ENCODE measurements around the gene HS1BP3. TPM values are rescaled to one million over a fixed set of nuclear protein-coding genes. Genes with fewer than 3 reads are reported as not detected.

HS1BP3 gene
- total and polyA plus RNA-seq, 2 of the 13 experiments (the other 11 are each of a cell fraction or from before 2014, with no cell fraction given): 15.2 to 22.0 TPM

DNA sequence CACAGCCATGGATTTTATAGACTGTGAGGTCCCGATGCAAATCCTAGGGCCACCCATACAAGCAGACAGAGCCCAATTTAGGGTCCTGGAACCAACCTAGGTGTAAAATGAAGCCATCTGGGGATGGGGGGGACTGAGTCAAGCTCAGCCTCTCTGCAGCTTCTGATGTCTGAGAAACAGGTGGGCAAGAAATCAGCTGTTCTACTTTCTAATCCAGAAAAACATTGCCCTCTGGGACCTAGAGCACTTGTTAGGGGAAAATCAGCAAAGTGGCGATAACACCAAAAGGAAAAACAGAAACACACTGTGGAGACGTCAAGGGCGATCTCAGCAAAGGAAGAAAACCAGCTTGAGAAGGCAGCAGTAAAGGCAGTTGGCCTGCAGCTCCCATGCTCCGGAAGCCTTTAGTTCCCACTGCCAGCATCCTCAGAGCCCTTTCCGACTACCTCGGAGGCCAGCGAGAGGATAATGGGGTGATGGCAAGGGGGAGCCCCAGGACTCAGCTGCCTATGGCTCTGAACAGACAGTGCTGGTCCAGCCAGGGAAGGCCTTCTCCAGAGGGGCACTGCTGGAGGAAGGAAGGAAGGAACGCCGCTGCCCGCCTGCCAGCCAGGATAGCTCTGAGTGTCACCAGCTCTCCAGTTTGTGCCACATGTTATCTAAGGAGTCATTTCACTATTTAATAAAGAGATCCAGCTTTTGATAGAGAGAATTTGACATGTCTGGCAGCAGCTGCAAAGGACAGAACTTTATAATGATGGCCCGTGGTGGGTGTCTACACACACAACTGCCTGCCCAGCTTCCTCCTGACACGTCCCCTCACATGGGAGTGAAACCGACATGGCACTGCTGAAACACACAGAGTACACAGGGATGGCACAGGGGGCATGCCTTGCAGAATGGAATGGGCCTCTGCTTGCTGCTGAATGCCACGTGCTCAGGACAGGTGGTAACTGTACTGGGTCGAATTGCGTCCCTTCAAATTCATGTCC, 37.7 kb downstream of the HS1BP3 start:
- no peaks in the 10 kb centered on the region for H3K79me2 ChIP-seq (ENCODE audit: insufficient read depth, low read length)
- H3K4me2 ChIP-seq (ENCODE audit: low read depth, low read length): no peak overlapping the region
- no peaks in the 10 kb centered on the region for H4K20me1 ChIP-seq (ENCODE audit: insufficient read depth, low read length)
- ChIA-PET CTCF (ENCODE audit: low intra/inter-chr PET ratio, low total read pairs) (no interaction called here), POLR2A (interaction anchor here (1.3 to 7.9 kb wide), 7 partner anchors 14 to 164 kb away, joined by 3 to 153 read pairs (median 22); partner anchors contain the start of gene RHOB)
- H3K4me1 ChIP-seq (ENCODE audit: insufficient read depth, low read length): peaks cover 98% of the 10 kb centered on the region
- no peak for DNase-seq (ENCODE audit: low spot score)
- H2AFZ ChIP-seq (ENCODE audit: low read length): no peak overlapping the region
- no TSS peak for BruUV-seq (replicated peaks)
- 91% methylated on average over 17 of the region's 17 CpGs for whole genome bisulfite sequencing (ENCODE audit: low lambda C conversion rate)
- H3K36me3 ChIP-seq (replicated peaks in 1 of 2; ENCODE audit: control insufficient read depth in 1 of 2, insufficient read depth in 2 of 2, low read length in 2 of 2): no peaks in the 10 kb centered on the region
- FAIRE-seq: no peak
- TF ChIP-seq, protein P1, sequence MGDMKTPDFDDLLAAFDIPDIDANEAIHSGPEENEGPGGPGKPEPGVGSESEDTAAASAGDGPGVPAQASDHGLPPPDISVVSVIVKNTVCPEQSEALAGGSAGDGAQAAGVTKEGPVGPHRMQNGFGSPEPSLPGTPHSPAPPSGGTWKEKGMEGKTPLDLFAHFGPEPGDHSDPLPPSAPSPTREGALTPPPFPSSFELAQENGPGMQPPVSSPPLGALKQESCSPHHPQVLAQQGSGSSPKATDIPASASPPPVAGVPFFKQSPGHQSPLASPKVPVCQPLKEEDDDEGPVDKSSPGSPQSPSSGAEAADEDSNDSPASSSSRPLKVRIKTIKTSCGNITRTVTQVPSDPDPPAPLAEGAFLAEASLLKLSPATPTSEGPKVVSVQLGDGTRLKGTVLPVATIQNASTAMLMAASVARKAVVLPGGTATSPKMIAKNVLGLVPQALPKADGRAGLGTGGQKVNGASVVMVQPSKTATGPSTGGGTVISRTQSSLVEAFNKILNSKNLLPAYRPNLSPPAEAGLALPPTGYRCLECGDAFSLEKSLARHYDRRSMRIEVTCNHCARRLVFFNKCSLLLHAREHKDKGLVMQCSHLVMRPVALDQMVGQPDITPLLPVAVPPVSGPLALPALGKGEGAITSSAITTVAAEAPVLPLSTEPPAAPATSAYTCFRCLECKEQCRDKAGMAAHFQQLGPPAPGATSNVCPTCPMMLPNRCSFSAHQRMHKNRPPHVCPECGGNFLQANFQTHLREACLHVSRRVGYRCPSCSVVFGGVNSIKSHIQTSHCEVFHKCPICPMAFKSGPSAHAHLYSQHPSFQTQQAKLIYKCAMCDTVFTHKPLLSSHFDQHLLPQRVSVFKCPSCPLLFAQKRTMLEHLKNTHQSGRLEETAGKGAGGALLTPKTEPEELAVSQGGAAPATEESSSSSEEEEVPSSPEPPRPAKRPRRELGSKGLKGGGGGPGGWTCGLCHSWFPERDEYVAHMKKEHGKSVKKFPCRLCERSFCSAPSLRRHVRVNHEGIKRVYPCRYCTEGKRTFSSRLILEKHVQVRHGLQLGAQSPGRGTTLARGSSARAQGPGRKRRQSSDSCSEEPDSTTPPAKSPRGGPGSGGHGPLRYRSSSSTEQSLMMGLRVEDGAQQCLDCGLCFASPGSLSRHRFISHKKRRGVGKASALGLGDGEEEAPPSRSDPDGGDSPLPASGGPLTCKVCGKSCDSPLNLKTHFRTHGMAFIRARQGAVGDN (CRISPR knock-in tag; IDR thresholded peaks at IDR 0.05): peak; percentile 48
- TF ChIP-seq ZNF883 (CRISPR knock-in tag; IDR thresholded peaks at IDR 0.05; ENCODE audit: not compliant biosample characterization): peak; percentile 25
- TF ChIP-seq ZNF274 (CRISPR knock-in tag; IDR thresholded peaks at IDR 0.05): 0 out of 2 replicates have a peak, but pooled peaks have one; percentile 37
- no peak for TF ChIP-seq ZNF337 (CRISPR knock-in tag; IDR thresholded peaks at IDR 0.05; ENCODE audit: borderline replicate concordance, low read depth)
- no peaks in the 10 kb centered on the region for H3K27me3 ChIP-seq (ENCODE audit: control insufficient read depth in 1 of 2, insufficient read depth in 2 of 2, low read length in 2 of 2)
- intact Hi-C loops (cut with micrococcal nuclease; ENCODE audit: unreplicated experiment) (no loop called here), in situ Hi-C loops (cut with HindIII; ENCODE audit: extremely low pct_ligation_motif_present, low pct_unique_long_range_greater_than_20kb) (no loop called here)
- peak overlapping the region; percentile 95 for H3K27ac ChIP-seq (ENCODE audit: extremely low read length, insufficient read depth, low read length)
- H3K9me3 ChIP-seq (ENCODE audit: low read length): no peaks in the 10 kb centered on the region
- H3K9ac ChIP-seq (ENCODE audit: insufficient read depth, low read depth, low read length): peak overlapping the region; percentile 86; the same call in 1 of the 2 replicates
- H3K4me3 ChIP-seq (replicated peaks in 1 of 3; ENCODE audit: insufficient read depth in 1 of 3, low read depth in 2 of 3, low read length in 3 of 3): no peak overlapping the region
- no peak for ATAC-seq

All from HepG2 (cell line).